Lower leg skin (tissue), 3 donors: ENCODE measurements around the gene RAB19.

ENCODE experiments used
- POLR2A ChIP-seq, 2 donors: fragments of 450-650 bp; IDR thresholded peaks; one replicate each; pipeline ENCODE4 v1.6.1; 2016 to 2017; ENCODE audit warnings: antibody characterized with exemption in 2 of 2, mild to moderate bottlenecking in 1 of 2, moderate library complexity in 1 of 2
- TF ChIP-seq, protein P1 (sequence below), 3 donors: fragments of 450-650 bp; IDR thresholded peaks; one replicate each; pipeline ENCODE4 v1.5.1; 2016; ENCODE audit warnings: antibody characterized with exemption in 3 of 3, mild to moderate bottlenecking in 3 of 3, moderate library complexity in 2 of 3

DNA sequence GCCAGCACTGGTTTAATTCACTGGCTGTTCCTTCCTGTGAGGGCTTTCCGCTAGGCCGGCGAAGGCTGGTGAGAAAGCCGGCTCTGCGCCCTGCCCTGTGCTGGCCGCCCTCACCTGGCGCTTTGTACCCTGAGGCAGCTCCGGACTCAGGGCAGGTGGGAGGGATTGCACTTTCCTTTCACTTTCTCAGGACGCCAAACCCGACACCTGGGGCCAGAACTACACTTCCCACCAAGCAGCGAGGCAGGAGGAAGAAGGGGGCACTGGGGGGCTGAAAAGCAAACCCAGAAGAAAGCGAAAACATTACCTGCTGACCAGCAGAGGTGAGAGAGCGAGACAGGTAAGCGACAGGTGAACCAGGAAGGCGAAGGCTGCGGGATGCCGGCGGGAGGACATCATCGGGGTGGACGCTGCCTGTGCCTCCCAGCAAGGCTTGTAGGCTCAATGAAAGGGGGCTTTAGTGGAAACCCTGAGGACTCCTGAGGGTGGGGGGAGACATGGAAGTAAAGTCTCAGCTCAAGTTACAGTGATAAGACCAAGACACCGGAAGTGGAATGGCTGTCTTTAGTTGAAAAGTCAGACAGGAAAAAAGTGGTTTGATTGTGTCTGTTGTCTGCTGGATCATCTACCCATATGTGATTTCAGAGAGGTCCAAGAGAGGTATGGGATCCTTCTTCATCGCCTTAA lies at the start of gene RAB19:
- no peak for TF ChIP-seq POLR2A (IDR thresholded peaks at IDR 0.05)
- TF ChIP-seq, protein P1, sequence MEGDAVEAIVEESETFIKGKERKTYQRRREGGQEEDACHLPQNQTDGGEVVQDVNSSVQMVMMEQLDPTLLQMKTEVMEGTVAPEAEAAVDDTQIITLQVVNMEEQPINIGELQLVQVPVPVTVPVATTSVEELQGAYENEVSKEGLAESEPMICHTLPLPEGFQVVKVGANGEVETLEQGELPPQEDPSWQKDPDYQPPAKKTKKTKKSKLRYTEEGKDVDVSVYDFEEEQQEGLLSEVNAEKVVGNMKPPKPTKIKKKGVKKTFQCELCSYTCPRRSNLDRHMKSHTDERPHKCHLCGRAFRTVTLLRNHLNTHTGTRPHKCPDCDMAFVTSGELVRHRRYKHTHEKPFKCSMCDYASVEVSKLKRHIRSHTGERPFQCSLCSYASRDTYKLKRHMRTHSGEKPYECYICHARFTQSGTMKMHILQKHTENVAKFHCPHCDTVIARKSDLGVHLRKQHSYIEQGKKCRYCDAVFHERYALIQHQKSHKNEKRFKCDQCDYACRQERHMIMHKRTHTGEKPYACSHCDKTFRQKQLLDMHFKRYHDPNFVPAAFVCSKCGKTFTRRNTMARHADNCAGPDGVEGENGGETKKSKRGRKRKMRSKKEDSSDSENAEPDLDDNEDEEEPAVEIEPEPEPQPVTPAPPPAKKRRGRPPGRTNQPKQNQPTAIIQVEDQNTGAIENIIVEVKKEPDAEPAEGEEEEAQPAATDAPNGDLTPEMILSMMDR (IDR thresholded peaks at IDR 0.05): no peak
